ENCODE data around the gene AMER2.

AMER2 gene

GRCh38 chr13:25151626-25152195 lies 20.4 kb downstream of the AMER2 start:
- no peak for DNase-seq (ENCODE audit: low read depth in 2 of 2, low spot score in 1 of 2)

- no peak for DNase-seq (ENCODE audit: low read depth in 2 of 2, low spot score in 1 of 2)
Measured at GRCh38 chr13:25149711-25150110, 22.4 kb downstream of the AMER2 start.

GRCh38 chr13:25148402-25148771 lies 23.7 kb downstream of the AMER2 start:
- DNase-seq (ENCODE audit: low read depth in 2 of 2, low spot score in 1 of 2) = no peak

GRCh38 chr13:25147638-25148401 lies 24.3 kb downstream of the AMER2 start:
- DNase-seq (ENCODE audit: low read depth in 2 of 2, low spot score in 1 of 2) = no peak

GRCh38 chr13:25143706-25144105 lies 28.4 kb downstream of the AMER2 start:
- no peak for DNase-seq (ENCODE audit: low read depth in 2 of 2, low spot score in 1 of 2)

GRCh38 chr13:25141042-25141441 lies 31.0 kb downstream of the AMER2 start:
- DNase-seq (ENCODE audit: low read depth in 2 of 2, low spot score in 1 of 2) = no peak

- DNase-seq (ENCODE audit: low read depth in 2 of 2, low spot score in 1 of 2) = no peak
Measured at GRCh38 chr13:25137788-25138115, 34.3 kb downstream of the AMER2 start.

- no peak for DNase-seq (ENCODE audit: low read depth in 2 of 2, low spot score in 1 of 2)
Measured at GRCh38 chr13:25136880-25137787, 35.0 kb downstream of the AMER2 start.

- no peak for DNase-seq (ENCODE audit: low read depth in 2 of 2, low spot score in 1 of 2)
Measured at GRCh38 chr13:25135896-25136295, 36.2 kb downstream of the AMER2 start.

- DNase-seq (ENCODE audit: low read depth in 2 of 2, low spot score in 1 of 2) = no peak
Measured at GRCh38 chr13:25132751-25133390, 39.2 kb downstream of the AMER2 start.

- DNase-seq (ENCODE audit: low read depth in 2 of 2, low spot score in 1 of 2) = no peak
Measured at GRCh38 chr13:25131881-25132420, 40.1 kb downstream of the AMER2 start.

- no peak for DNase-seq (ENCODE audit: low read depth in 2 of 2, low spot score in 1 of 2)
Measured at GRCh38 chr13:25130944-25131343, 41.1 kb downstream of the AMER2 start.

- no peak for DNase-seq (ENCODE audit: low read depth in 2 of 2, low spot score in 1 of 2)
Measured at GRCh38 chr13:25118378-25118905, 53.6 kb downstream of the AMER2 start.

- DNase-seq (ENCODE audit: low read depth in 2 of 2, low spot score in 1 of 2) = no peak
Measured at GRCh38 chr13:25117312-25117711, 54.8 kb downstream of the AMER2 start.

- DNase-seq (ENCODE audit: low read depth in 2 of 2, low spot score in 1 of 2) = no peak
Measured at GRCh38 chr13:25116044-25116443, 56.0 kb downstream of the AMER2 start.

GRCh38 chr13:25114220-25114619 lies 57.9 kb downstream of the AMER2 start:
- peak in 1 of 2 donors; percentile 17 for DNase-seq (ENCODE audit: low read depth in 2 of 2, low spot score in 1 of 2)

GRCh38 chr13:25112695-25113255 lies 59.3 kb downstream of the AMER2 start:
- no peak for DNase-seq (ENCODE audit: low read depth in 2 of 2, low spot score in 1 of 2)

All from stimulated activated CD8-positive, alpha-beta memory T cell treated with anti-CD3 and anti-CD28 coated beads, Interleukin-4, amount 100 ng/mL, for 1 hour (primary cell).